Ishikawa (cell line): ENCODE measurements around the gene CHST9.

Experiments
- CEBPB ChIP-seq: IDR thresholded peaks from 2 replicates; pipeline ENCODE4 v1.6.1; 2012
- CREB1 ChIP-seq: IDR thresholded peaks from 2 replicates; pipeline ENCODE4 v1.6.1; 2012; ENCODE audit warnings: low read depth
- EGR1 ChIP-seq: IDR thresholded peaks from 2 replicates; pipeline ENCODE4 v1.6.1; 2012
- EP300 ChIP-seq: IDR thresholded peaks from 2 replicates; pipeline ENCODE4 v1.6.1; 2012; ENCODE audit warnings: borderline replicate concordance
- FOXM1 ChIP-seq: IDR thresholded peaks from 2 replicates; pipeline ENCODE4 v1.6.1; 2012; ENCODE audit warnings: low read depth, borderline replicate concordance
- MAX ChIP-seq: IDR thresholded peaks from 2 replicates; pipeline ENCODE4 v1.6.1; 2012
- NFIC ChIP-seq: IDR thresholded peaks from 2 replicates; pipeline ENCODE4 v1.6.1; 2012
- RAD21 ChIP-seq: IDR thresholded peaks from 2 replicates; pipeline ENCODE4 v1.6.1; 2012; ENCODE audit warnings: low read depth
- REST ChIP-seq: IDR thresholded peaks from 2 replicates; pipeline ENCODE4 v1.6.1; 2012; ENCODE audit warnings: low read depth, mild to moderate bottlenecking
- TAF1 ChIP-seq: IDR thresholded peaks from 2 replicates; pipeline ENCODE4 v1.6.1; 2012; ENCODE audit warnings: low read depth, mild to moderate bottlenecking
- TCF12 ChIP-seq: IDR thresholded peaks from 2 replicates; pipeline ENCODE4 v1.6.1; 2012; ENCODE audit warnings: low read depth
- TEAD4 ChIP-seq: IDR thresholded peaks from 2 replicates; pipeline ENCODE4 v1.6.1; 2012
- USF1 ChIP-seq: IDR thresholded peaks from 2 replicates; pipeline ENCODE4 v1.6.1; 2012
- YY1 ChIP-seq: IDR thresholded peaks from 2 replicates; pipeline ENCODE4 v1.6.1; 2012; ENCODE audit warnings: low read depth
- ZBTB7A ChIP-seq: IDR thresholded peaks from 2 replicates; pipeline ENCODE4 v1.6.1; 2012; ENCODE audit warnings: low read depth

CHST9 gene

GRCh38 chr18:27109451-27109850 is 75.7 kb downstream of the CHST9 start:
- no peak for TF ChIP-seq FOXM1
- TF ChIP-seq YY1, result no peak
- no peak for TF ChIP-seq CEBPB
- no peak for TF ChIP-seq TAF1
- TF ChIP-seq REST, result no peak
- no peak for TF ChIP-seq NFIC
- TF ChIP-seq TEAD4, result no peak
- no peak for TF ChIP-seq MAX

GRCh38 chr18:27108842-27109241 is 76.3 kb downstream of the CHST9 start:
- TF ChIP-seq USF1, result no peak
- no peak for TF ChIP-seq TAF1
- no peak for TF ChIP-seq TCF12
- TF ChIP-seq FOXM1, result no peak
- no peak for TF ChIP-seq YY1
- no peak for TF ChIP-seq REST
- no peak for TF ChIP-seq RAD21
- TF ChIP-seq EGR1, result no peak
- TF ChIP-seq EP300, result no peak
- TF ChIP-seq CREB1, result no peak

- TF ChIP-seq TEAD4, result no peak
- TF ChIP-seq TCF12, result no peak
- no peak for TF ChIP-seq CREB1
- no peak for TF ChIP-seq EGR1
- TF ChIP-seq RAD21, result no peak
- TF ChIP-seq CEBPB, result no peak
- no peak for TF ChIP-seq ZBTB7A
- TF ChIP-seq EP300, result no peak
- no peak for TF ChIP-seq MAX
- TF ChIP-seq TAF1, result no peak
- no peak for TF ChIP-seq YY1
- TF ChIP-seq FOXM1, result no peak
- TF ChIP-seq USF1, result no peak
- TF ChIP-seq NFIC, result no peak
- no peak for TF ChIP-seq REST
These were observed 80.4 kb downstream of the CHST9 start for GRCh38 chr18:27104743-27105142.

GRCh38 chr18:27094621-27095020 is 90.5 kb downstream of the CHST9 start:
- no peak for TF ChIP-seq CREB1
- TF ChIP-seq FOXM1, result no peak
- no peak for TF ChIP-seq MAX
- no peak for TF ChIP-seq RAD21
- TF ChIP-seq YY1, result no peak
- no peak for TF ChIP-seq TCF12
- no peak for TF ChIP-seq TAF1
- TF ChIP-seq REST, result no peak
